Ishikawa (cell line): ENCODE data around the gene CEND1.

Experiments used
- EGR1 ChIP-seq: IDR thresholded peaks from 2 replicates; pipeline ENCODE4 v1.6.1; 2012
- TF ChIP-seq, protein P1 (sequence below): IDR thresholded peaks from 2 replicates; pipeline ENCODE4 v1.6.1; 2012; ENCODE audit warnings: low read depth, mild to moderate bottlenecking

DNA sequence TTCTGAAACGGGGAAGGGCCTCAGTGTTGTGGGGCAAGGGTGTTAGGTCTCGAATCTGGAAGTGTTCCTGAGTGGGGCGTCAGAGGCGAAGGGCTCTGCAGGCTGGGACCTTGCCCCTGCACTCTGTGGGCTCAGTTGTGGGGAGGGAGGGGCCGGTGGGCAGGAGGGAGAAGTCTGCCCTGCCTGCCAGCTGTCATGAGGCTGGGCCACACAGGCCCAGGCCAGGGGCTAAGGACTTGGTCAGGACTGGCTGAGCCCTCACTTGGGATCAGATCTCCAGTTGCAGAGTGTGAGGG, 38.0 kb upstream of the CEND1 start, which contains the start of gene CRACR2B:
- no peak for TF ChIP-seq EGR1
- TF ChIP-seq, protein P1, sequence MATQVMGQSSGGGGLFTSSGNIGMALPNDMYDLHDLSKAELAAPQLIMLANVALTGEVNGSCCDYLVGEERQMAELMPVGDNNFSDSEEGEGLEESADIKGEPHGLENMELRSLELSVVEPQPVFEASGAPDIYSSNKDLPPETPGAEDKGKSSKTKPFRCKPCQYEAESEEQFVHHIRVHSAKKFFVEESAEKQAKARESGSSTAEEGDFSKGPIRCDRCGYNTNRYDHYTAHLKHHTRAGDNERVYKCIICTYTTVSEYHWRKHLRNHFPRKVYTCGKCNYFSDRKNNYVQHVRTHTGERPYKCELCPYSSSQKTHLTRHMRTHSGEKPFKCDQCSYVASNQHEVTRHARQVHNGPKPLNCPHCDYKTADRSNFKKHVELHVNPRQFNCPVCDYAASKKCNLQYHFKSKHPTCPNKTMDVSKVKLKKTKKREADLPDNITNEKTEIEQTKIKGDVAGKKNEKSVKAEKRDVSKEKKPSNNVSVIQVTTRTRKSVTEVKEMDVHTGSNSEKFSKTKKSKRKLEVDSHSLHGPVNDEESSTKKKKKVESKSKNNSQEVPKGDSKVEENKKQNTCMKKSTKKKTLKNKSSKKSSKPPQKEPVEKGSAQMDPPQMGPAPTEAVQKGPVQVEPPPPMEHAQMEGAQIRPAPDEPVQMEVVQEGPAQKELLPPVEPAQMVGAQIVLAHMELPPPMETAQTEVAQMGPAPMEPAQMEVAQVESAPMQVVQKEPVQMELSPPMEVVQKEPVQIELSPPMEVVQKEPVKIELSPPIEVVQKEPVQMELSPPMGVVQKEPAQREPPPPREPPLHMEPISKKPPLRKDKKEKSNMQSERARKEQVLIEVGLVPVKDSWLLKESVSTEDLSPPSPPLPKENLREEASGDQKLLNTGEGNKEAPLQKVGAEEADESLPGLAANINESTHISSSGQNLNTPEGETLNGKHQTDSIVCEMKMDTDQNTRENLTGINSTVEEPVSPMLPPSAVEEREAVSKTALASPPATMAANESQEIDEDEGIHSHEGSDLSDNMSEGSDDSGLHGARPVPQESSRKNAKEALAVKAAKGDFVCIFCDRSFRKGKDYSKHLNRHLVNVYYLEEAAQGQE: no peak
